K562 (cell line): ENCODE measurements around the gene MRPL22. TPM values are rescaled to one million over a fixed set of nuclear protein-coding genes. Genes with fewer than 3 reads are reported as not detected.

Experiments used
- AFF4 ChIP-seq: sonication (generic); formaldehyde crosslinking; IDR thresholded peaks from 2 replicates; pipeline ENCODE4 v1.8.0; 2023; ENCODE audit warnings: mild to moderate bottlenecking, missing genetic modification reagents
- ARID3A ChIP-seq: IDR thresholded peaks from 2 replicates; pipeline ENCODE4 v1.6.1; 2012; ENCODE audit warnings: low read depth, low read length, improper control_type of control experiment, borderline replicate concordance
- CTCF ChIP-seq, 3 experiments: IDR thresholded peaks in 2 of 3; conservative IDR thresholded peaks in 1 of 3; 2 replicates each; pipeline ENCODE4 v1.5.1; 2011 to 2012; ENCODE audit warnings: low read length in 3 of 3, mild to moderate bottlenecking in 3 of 3, control low read depth in 2 of 3, improper control_type of control experiment in 1 of 3, inconsistent platforms in 1 of 3, low read depth in 1 of 3, mixed read lengths in 1 of 3, moderate library complexity in 1 of 3; ENCODE audit not compliant: insufficient read depth in 2 of 3
- RB1 ChIP-seq: fragments of 450-650 bp; IDR thresholded peaks from 2 replicates; pipeline ENCODE4 v1.6.1; 2017; ENCODE audit warnings: low read depth, mild to moderate bottlenecking
- REST ChIP-seq, 2 experiments: fragments of 450-650 bp; formaldehyde crosslinking in 1 of 2; IDR thresholded peaks; 2 replicates each; pipeline versions ENCODE4 v1.4.0 to v1.6.1; 2014 to 2020; ENCODE audit warnings: mild to moderate bottlenecking in 2 of 2, borderline replicate concordance in 1 of 2, low read depth in 1 of 2
- polyA plus RNA-seq, 8 experiments: library from polyadenylated mRNA; depleted of rRNA in 4 of 8; stranded (reverse) in 5 of 8; unstranded in 3 of 8; fragments of >200 nt; fragmentation: Nextera tagmentation in 2 of 8; fragmentation: Illumina TruSeq in 1 of 8; extraction: Ambion mirVana in 2 of 8; extraction: Trizol in 1 of 8; gene quantifications; 2 replicates each; pipeline versions ENCODE4 v1.2.1 to v1.2.3, GENCODE V29; 2011 to 2014; ENCODE audit warnings: inconsistent platforms in 1 of 8, missing spikeins in 1 of 8
- total RNA-seq, 7 experiments: library from RNA; depleted of rRNA in 6 of 7; stranded (reverse); fragments of >200 nt in 6 of 7; fragmentation: Illumina TruSeq in 2 of 7; extraction: Trizol in 2 of 7; gene quantifications; 2 replicates each; pipeline versions ENCODE4 v1.2.1 to v1.2.3, GENCODE V29; 2011 to 2021; ENCODE audit warnings: low replicate concordance in 1 of 7

The MRPL22 gene
- total and polyA plus RNA-seq, 9 of the 15 experiments (the other 6 are each of a cell fraction or from before 2014, with no cell fraction given) = 41.1 to 424 (median 102) TPM

GRCh38 chr5:154972476-154973080, 31.7 kb downstream of the MRPL22 start (continued):
- no peak for TF ChIP-seq AFF4 (CRISPR knock-in tag)
- TF ChIP-seq CTCF (IDR thresholded peaks at IDR 0.05 in 2 of 3, conservative IDR thresholded peaks at IDR 0.05 in 1 of 3; ENCODE audit: insufficient read depth in 2 of 3, low read depth in 1 of 3, low read length in 3 of 3) = peak; percentile 71 to 74 (median 72)
- peak; percentile 48; the same call in 1 of the 2 replicates for TF ChIP-seq REST (IDR thresholded peaks at IDR 0.05; ENCODE audit: borderline replicate concordance)
- no peak for TF ChIP-seq REST (CRISPR knock-in tag; IDR thresholded peaks at IDR 0.05; ENCODE audit: low read depth)
- TF ChIP-seq ARID3A = 0 out of 2 replicates have a peak, but pooled peaks have one; percentile 22
- TF ChIP-seq RB1 = 0 out of 2 replicates have a peak, but pooled peaks have one; percentile 26
